Neuronal stem cell (in vitro differentiated cells): ENCODE data around the gene ABCF1.

Experiments used
- DNase-seq: peaks from one replicate; pipeline ENCODE4 v3.0.0-alpha.2; 2013; ENCODE audit warnings: low spot score
- H2AFZ ChIP-seq: one replicate; pipeline ENCODE4 v1.6.1; 2013; ENCODE audit warnings: mild to moderate bottlenecking, low read length, inconsistent platforms
- H2AK5ac ChIP-seq: 2 replicates; pipeline ENCODE4 v1.6.1; 2013; ENCODE audit warnings: low read depth, mild to moderate bottlenecking, inconsistent platforms, low read length, moderate library complexity, mixed read lengths
- H2BK120ac ChIP-seq: 2 replicates; pipeline ENCODE4 v1.6.1; 2013; ENCODE audit warnings: low read depth, mild to moderate bottlenecking, inconsistent platforms, low read length, moderate library complexity, mixed read lengths
- H2BK12ac ChIP-seq: one replicate; pipeline ENCODE4 v1.6.1; 2013; ENCODE audit warnings: low read length, inconsistent platforms
- H2BK15ac ChIP-seq: 2 replicates; pipeline ENCODE4 v1.6.1; 2013; ENCODE audit warnings: mild to moderate bottlenecking, low read length, inconsistent platforms, mixed read lengths
- H2BK5ac ChIP-seq: one replicate; pipeline ENCODE4 v1.6.1; 2013; ENCODE audit warnings: inconsistent platforms, mild to moderate bottlenecking, low read length, moderate library complexity
- H3K14ac ChIP-seq: one replicate; pipeline ENCODE4 v1.6.1; 2013; ENCODE audit warnings: low read length, inconsistent platforms
- H3K18ac ChIP-seq: 2 replicates; pipeline ENCODE4 v1.6.1; 2013; ENCODE audit warnings: low read length, inconsistent platforms
- H3K23ac ChIP-seq: 2 replicates; pipeline ENCODE4 v1.6.1; 2013; ENCODE audit warnings: low read depth, mild to moderate bottlenecking, mixed read lengths, low read length, inconsistent platforms; ENCODE audit not compliant: poor library complexity
- H3K27ac ChIP-seq: replicated peaks from 3 replicates; pipeline ENCODE4 v1.5.1; 2013; ENCODE audit warnings: low read length, inconsistent platforms
- H3K27me3 ChIP-seq, 3 experiments: 2 replicates each; pipeline ENCODE4 v1.6.1; 2013; ENCODE audit warnings: low read length in 3 of 3, mild to moderate bottlenecking in 2 of 3, inconsistent platforms in 1 of 3, low read depth in 1 of 3, mixed read lengths in 1 of 3, moderate library complexity in 1 of 3; ENCODE audit not compliant: control insufficient read depth in 3 of 3, insufficient read depth in 3 of 3
- H3K36me3 ChIP-seq, 2 donors: replicated peaks in 1 of 2; 2 replicates each; pipeline ENCODE4 v1.6.1; 2013; ENCODE audit warnings: low read length in 2 of 2; ENCODE audit not compliant: control insufficient read depth in 2 of 2, insufficient read depth in 2 of 2
- H3K4ac ChIP-seq: 2 replicates; pipeline ENCODE4 v1.6.1; 2013; ENCODE audit warnings: inconsistent platforms, mild to moderate bottlenecking, low read length, moderate library complexity
- H3K4me1 ChIP-seq, 2 donors: 1 replicate in 1 of 2; 2 replicates in 1 of 2; pipeline ENCODE4 v1.6.1; 2013; ENCODE audit warnings: low read length in 2 of 2, low read depth in 1 of 2; ENCODE audit not compliant: control insufficient read depth in 2 of 2, insufficient read depth in 1 of 2
- H3K4me2 ChIP-seq: one replicate; pipeline ENCODE4 v1.6.1; 2013; ENCODE audit warnings: mild to moderate bottlenecking, low read length, inconsistent platforms; ENCODE audit not compliant: insufficient read depth, poor library complexity, severe bottlenecking
- H3K4me3 ChIP-seq, 2 donors: 2 replicates each; pipeline ENCODE4 v1.5.1; 2013; ENCODE audit warnings: low read length in 2 of 2, mild to moderate bottlenecking in 2 of 2, inconsistent platforms in 1 of 2, moderate library complexity in 1 of 2
- H3K79me1 ChIP-seq: one replicate; pipeline ENCODE4 v1.6.1; 2013; ENCODE audit warnings: low read depth, mild to moderate bottlenecking, inconsistent platforms, low read length, moderate library complexity
- H3K9ac ChIP-seq: one replicate; pipeline ENCODE4 v1.6.1; 2013; ENCODE audit warnings: mild to moderate bottlenecking, low read depth, low read length, inconsistent platforms; ENCODE audit not compliant: poor library complexity
- H3K9me3 ChIP-seq, 2 donors: replicated peaks in 1 of 2; 2 replicates each; pipeline versions ENCODE3 to v1.6.1; 2013; ENCODE audit warnings: low read length in 2 of 2, mild to moderate bottlenecking in 2 of 2, inconsistent platforms in 1 of 2, low read depth in 1 of 2, mixed read lengths in 1 of 2, moderate library complexity in 1 of 2; ENCODE audit not compliant: control insufficient read depth in 2 of 2, insufficient read depth in 1 of 2
- H4K8ac ChIP-seq: one replicate; pipeline ENCODE4 v1.6.1; 2013; ENCODE audit warnings: low read depth, mild to moderate bottlenecking, inconsistent platforms, low read length, moderate library complexity
- H4K91ac ChIP-seq: one replicate; pipeline ENCODE4 v1.6.1; 2013; ENCODE audit warnings: low read length, low read depth, mild to moderate bottlenecking, inconsistent platforms; ENCODE audit not compliant: poor library complexity
- WGBS, 2 donors: extraction: QIAGEN DNeasy Blood & Tissue Kit; methylation state at CpG; one replicate each; pipeline ENCODE4 v1.1.7; 2013; ENCODE audit warnings: missing lambda C conversion rate in 2 of 2, mixed read lengths in 1 of 2; ENCODE audit not compliant: insufficient read length in 2 of 2, insufficient replicate concordance in 1 of 2; ENCODE audit errors: extremely low coverage in 2 of 2; 5-methylcytosine and 5-hydroxymethylcytosine counted together

Gene ABCF1

GRCh38 chr6:30560930-30561329 lies 10.3 kb upstream of the ABCF1 start:
- no peak overlapping the region for H3K9ac ChIP-seq
- peaks cover 6% of the 10 kb centered on the region for H3K79me1 ChIP-seq
- no peak overlapping the region for H3K4ac ChIP-seq
- no peak overlapping the region for H3K14ac ChIP-seq
- H2AFZ ChIP-seq = no peak overlapping the region
- peaks cover 0 to 2% of the 10 kb centered on the region in 2 donors for H3K4me1 ChIP-seq
- H2BK5ac ChIP-seq = no peak overlapping the region
- no peaks in the 10 kb centered on the region for H3K9me3 ChIP-seq
- no peak overlapping the region for H2BK12ac ChIP-seq
- no peak overlapping the region for H3K4me2 ChIP-seq
- H2BK15ac ChIP-seq = no peak overlapping the region
- H3K36me3 ChIP-seq = peaks cover 15 to 50% of the 10 kb centered on the region in 2 donors
- no peak overlapping the region for H3K4me3 ChIP-seq
- no peaks in the 10 kb centered on the region for H3K27me3 ChIP-seq
- DNase-seq = no peak
- H4K8ac ChIP-seq = no peak overlapping the region
- no peak overlapping the region for H3K23ac ChIP-seq
- H3K27ac ChIP-seq = no peak overlapping the region
- WGBS, 2 donors = no CpG with 5 or more reads among the region's 3 CpGs
- no peak overlapping the region for H2AK5ac ChIP-seq
- H2BK120ac ChIP-seq = no peak overlapping the region
- H3K18ac ChIP-seq = no peak overlapping the region
- H4K91ac ChIP-seq = no peak overlapping the region

- H3K4me3 ChIP-seq = no peak overlapping the region
- H3K4me1 ChIP-seq = peaks cover 0 to 2% of the 10 kb centered on the region in 2 donors
- H2AFZ ChIP-seq = no peak overlapping the region
Measured at GRCh38 chr6:30562470-30563425, 8.5 kb upstream of the ABCF1 start.

GRCh38 chr6:30564114-30564513 lies 7.1 kb upstream of the ABCF1 start:
- H3K18ac ChIP-seq = no peak overlapping the region
- peaks cover 15 to 39% of the 10 kb centered on the region in 2 donors for H3K36me3 ChIP-seq
- H2AFZ ChIP-seq = no peak overlapping the region
- no peak overlapping the region for H2BK120ac ChIP-seq
- H3K4ac ChIP-seq = no peak overlapping the region
- no peak overlapping the region for H4K8ac ChIP-seq
- no peak overlapping the region for H3K4me2 ChIP-seq
- H3K79me1 ChIP-seq = no peaks in the 10 kb centered on the region
- no peak for DNase-seq
- no CpG with 5 or more reads among the region's 1 CpG for WGBS, 2 donors
- no peak overlapping the region for H3K14ac ChIP-seq
- H2BK5ac ChIP-seq = no peak overlapping the region
- no peak overlapping the region for H3K27ac ChIP-seq
- H3K4me1 ChIP-seq = no peaks in the 10 kb centered on the region
- no peak overlapping the region for H3K4me3 ChIP-seq
- H2BK15ac ChIP-seq = no peak overlapping the region
- no peaks in the 10 kb centered on the region for H3K27me3 ChIP-seq
- no peak overlapping the region for H2BK12ac ChIP-seq
- H3K9me3 ChIP-seq = no peaks in the 10 kb centered on the region
- no peak overlapping the region for H3K9ac ChIP-seq
- H3K23ac ChIP-seq = no peak overlapping the region
- H4K91ac ChIP-seq = no peak overlapping the region
- H2AK5ac ChIP-seq = no peak overlapping the region

More at GRCh38 chr6:30562470-30563425, 8.5 kb upstream of the ABCF1 start:
- Histone ChIP-seq H3K9me3 (no peaks in the 10 kb centered on the region), H3K18ac (no peak overlapping the region), H2BK120ac (no peak overlapping the region), H3K14ac (no peak overlapping the region), H4K91ac (no peak overlapping the region), H2BK15ac (no peak overlapping the region), H3K23ac (no peak overlapping the region), H4K8ac (no peak overlapping the region), H3K4ac (no peak overlapping the region), H3K27me3 (no peaks in the 10 kb centered on the region), H3K79me1 (peaks cover 2% of the 10 kb centered on the region), H3K4me2 (no peak overlapping the region), H2AK5ac (no peak overlapping the region), H3K9ac (no peak overlapping the region), H2BK12ac (no peak overlapping the region), H2BK5ac (no peak overlapping the region), H3K27ac (no peak overlapping the region), H3K36me3 (peaks cover 15 to 50% of the 10 kb centered on the region in 2 donors)
- no CpG with 5 or more reads among the region's 14 CpGs for WGBS, 2 donors
- DNase-seq = no peak

- peaks cover under 1 to 2% of the 10 kb centered on the region in 2 donors for H3K4me1 ChIP-seq
Measured at GRCh38 chr6:30565772-30566171, 5.5 kb upstream of the ABCF1 start.

More at GRCh38 chr6:30565772-30566171, 5.5 kb upstream of the ABCF1 start:
- Histone ChIP-seq H2AFZ (no peak overlapping the region), H4K91ac (no peak overlapping the region), H3K4ac (no peak overlapping the region), H3K4me2 (no peak overlapping the region), H3K9ac (no peak overlapping the region), H2BK5ac (no peak overlapping the region), H3K14ac (no peak overlapping the region), H3K9me3 (no peaks in the 10 kb centered on the region), H2BK15ac (no peak overlapping the region), H3K23ac (no peak overlapping the region), H2BK120ac (no peak overlapping the region), H4K8ac (no peak overlapping the region), H3K18ac (no peak overlapping the region), H3K27me3 (peaks cover 0 to 2% (median 0%) of the 10 kb centered on the region in 3 experiments), H2AK5ac (no peak overlapping the region), H3K4me3 (no peak overlapping the region), H3K79me1 (no peaks in the 10 kb centered on the region), H2BK12ac (no peak overlapping the region), H3K27ac (no peak overlapping the region), H3K36me3 (peaks cover 15 to 31% of the 10 kb centered on the region in 2 donors)
- no peak for DNase-seq
